ENCODE results near the gene UCKL1.
"Not testable (repeated sequence)": the region's sequence is repeated elsewhere in the genome, so short reads cannot be mapped to it uniquely, and the experiment has no call there.

The UCKL1 gene

GRCh38 chr20:63942969-63943807 lies 13.0 kb downstream of the UCKL1 start:
- DNase-seq: no peak

GRCh38 chr20:63942250-63942951 lies 13.8 kb downstream of the UCKL1 start:
- DNase-seq: peak; percentile 15

DNA sequence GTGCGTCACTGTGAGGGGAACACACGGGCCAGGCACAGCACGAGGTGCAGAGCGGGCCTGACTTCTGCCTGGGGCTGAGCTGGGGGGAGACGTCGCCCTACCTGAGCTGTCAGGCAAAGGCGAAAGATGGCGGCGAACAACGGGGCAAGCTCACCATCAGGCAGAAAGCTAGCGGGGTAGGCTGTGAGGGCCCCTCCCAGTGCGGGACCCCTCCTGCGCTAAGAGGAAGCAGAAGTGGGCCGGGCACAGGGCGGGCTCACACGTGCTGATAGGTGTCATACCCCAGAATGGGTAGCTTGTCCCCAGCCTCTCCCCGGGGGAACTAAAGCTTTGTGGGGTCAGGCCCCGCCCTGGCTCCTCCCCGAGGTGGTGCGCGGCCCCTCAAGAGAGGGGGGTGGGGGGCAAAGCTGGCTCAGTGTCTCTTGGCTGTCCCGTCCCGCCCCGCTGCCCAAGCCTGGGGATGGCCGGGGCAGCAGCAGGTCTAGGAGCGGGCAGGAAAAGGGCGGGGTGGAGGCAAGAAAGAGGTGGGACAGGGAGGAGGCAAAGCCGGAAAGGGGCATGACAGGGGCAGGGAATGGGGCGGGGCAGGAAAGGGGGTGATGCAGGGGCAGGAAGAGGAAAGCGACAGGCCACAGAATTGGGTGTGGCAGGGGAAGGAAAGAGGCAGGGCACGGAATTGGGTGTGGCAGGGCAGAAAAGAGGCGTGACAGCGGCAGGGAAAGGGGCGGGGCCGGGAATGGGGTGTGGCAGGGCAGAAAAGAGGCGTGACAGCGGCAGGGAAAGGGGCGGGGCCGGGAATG lies 14.7 kb downstream of the UCKL1 start:
- DNase-seq: no peak

- no peak for DNase-seq
Measured at GRCh38 chr20:63940472-63941266, 15.5 kb downstream of the UCKL1 start.

DNA sequence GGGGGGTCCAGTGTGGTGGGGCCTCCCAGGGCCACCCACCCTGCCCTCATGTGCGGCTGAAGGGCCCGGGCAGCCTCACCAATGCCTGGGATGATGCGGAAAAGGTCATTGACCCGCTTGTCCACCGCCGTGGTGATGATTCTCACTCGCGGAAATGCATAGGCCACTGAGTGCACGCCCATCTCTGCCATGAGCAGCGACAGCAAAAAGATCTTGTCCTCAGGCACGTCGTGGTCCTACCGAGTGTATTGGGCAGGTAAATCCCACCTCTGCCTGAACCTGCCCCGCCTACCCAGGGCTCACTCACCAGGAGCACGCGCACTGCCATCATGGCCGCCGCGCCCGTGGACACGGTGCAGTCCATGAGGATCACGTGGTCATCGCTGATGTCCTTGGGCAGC lies 16.1 kb downstream of the UCKL1 start:
- no peak for DNase-seq

GRCh38 chr20:63939061-63939935 lies 16.9 kb downstream of the UCKL1 start:
- no peak for DNase-seq

- no peak for DNase-seq
Measured at GRCh38 chr20:63937596-63937995, 18.6 kb downstream of the UCKL1 start.

DNA sequence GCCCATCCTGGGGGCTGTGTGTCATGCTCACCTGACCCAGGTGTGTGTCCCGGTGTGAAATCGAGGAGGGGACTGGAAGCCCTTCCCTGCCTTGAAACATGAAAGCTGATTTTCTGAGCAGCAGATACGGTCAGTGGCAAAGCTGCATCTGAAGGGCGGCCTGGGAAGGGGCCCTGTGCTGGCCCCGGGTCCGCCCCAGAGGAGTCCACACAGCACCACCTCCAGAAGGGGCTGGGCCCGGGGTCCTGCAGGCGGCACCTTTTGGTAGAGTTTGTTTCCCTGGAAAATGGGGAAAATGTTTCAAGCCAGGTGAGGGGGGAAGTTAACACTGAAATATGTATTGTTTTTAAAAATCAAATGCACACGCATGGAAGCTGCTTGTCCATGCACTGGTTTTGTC lies 20.8 kb downstream of the UCKL1 start:
- DNase-seq: no peak

DNA sequence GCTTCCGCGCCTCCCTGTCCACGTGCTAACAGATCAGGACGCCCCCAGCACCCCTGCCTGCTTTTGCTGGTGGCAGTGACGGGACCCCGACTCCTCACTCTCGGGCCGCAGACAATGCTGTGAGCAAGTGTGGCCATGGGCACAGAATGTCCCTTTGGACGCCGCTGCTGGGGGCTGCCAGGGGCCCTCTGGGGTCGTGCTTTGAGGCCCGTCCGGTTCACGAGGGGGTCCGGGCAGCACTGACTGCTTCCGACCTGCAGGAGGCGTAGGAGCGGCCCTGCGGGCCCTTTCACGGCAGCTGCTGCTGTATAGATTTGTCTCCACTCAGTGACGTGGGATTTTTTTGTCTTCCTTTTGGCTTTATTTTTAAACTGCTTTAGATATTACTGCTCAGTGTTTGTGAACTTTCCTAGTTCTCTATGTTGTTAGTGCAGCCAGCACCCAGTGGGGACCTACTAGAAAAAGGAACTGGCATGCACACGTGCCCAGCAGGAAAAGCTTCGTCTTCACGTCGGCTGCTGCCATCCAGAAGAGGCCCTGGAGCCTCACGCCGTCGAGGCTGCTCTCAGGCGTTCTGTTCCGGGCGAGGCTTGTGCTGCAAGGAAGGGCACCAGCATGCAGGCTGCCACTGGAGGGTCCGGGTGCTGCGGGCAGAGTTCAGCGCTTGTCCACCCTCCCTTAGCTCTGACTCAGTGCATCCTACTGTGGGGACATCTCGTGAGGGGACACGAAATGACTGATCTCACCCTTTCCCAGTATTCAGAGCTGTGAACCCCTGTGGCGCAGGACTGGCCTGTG lies 21.7 kb downstream of the UCKL1 start:
- DNase-seq: no peak

- DNase-seq: no peak
Measured at GRCh38 chr20:63933646-63934045, 22.6 kb downstream of the UCKL1 start.

- no peak for DNase-seq
Measured at GRCh38 chr20:63932606-63933160, 23.5 kb downstream of the UCKL1 start.

- DNase-seq: no peak
Measured at GRCh38 chr20:63931735-63932134, 24.5 kb downstream of the UCKL1 start.

GRCh38 chr20:63930971-63931553 lies 25.2 kb downstream of the UCKL1 start:
- no peak for DNase-seq

GRCh38 chr20:63929473-63929883 lies 26.7 kb downstream of the UCKL1 start:
- DNase-seq: not testable (repeated sequence)

GRCh38 chr20:63929071-63929470 lies 27.1 kb downstream of the UCKL1 start:
- no peak for DNase-seq

- no peak for DNase-seq
Measured at GRCh38 chr20:63926298-63926697, 29.9 kb downstream of the UCKL1 start.

GRCh38 chr20:63924241-63924640 lies 32.0 kb downstream of the UCKL1 start:
- DNase-seq: no peak

- DNase-seq: no peak
Measured at GRCh38 chr20:63923651-63924050, 32.6 kb downstream of the UCKL1 start.

GRCh38 chr20:63920226-63920625 lies 36.0 kb downstream of the UCKL1 start:
- no peak for DNase-seq

- no peak for DNase-seq
Measured at GRCh38 chr20:63919130-63919529, 37.1 kb downstream of the UCKL1 start.
